GM13977 (cell line): ENCODE measurements around the gene SEC61G.

Experiments
- DNase-seq: peaks from one replicate; pipeline ENCODE4 v3.0.0; 2012; ENCODE audit warnings: low spot score
- in situ Hi-C: fragments of 300-500 bp; cut with MboI; formaldehyde crosslinking; loops from one replicate; pipeline ENCODE4 v1.12.0; 2022; ENCODE audit warnings: low sequenced_read_pairs, low pct_unique_long_range_greater_than_20kb, mixed read lengths, inconsistent platforms; ENCODE audit not compliant: unreplicated experiment
- TF ChIP-seq, protein P1 (sequence below): IDR thresholded peaks from 2 replicates; pipeline ENCODE4 v1.5.1; 2012; ENCODE audit warnings: mild to moderate bottlenecking, control low read depth; ENCODE audit not compliant: insufficient read depth; ENCODE audit errors: extremely low read depth, missing control alignments

SEC61G gene

GRCh38 chr7:54719425-54719824 lies 39.6 kb downstream of the SEC61G start:
- no peak for DNase-seq
- in situ Hi-C loops = no loop called here
- TF ChIP-seq, protein P1, sequence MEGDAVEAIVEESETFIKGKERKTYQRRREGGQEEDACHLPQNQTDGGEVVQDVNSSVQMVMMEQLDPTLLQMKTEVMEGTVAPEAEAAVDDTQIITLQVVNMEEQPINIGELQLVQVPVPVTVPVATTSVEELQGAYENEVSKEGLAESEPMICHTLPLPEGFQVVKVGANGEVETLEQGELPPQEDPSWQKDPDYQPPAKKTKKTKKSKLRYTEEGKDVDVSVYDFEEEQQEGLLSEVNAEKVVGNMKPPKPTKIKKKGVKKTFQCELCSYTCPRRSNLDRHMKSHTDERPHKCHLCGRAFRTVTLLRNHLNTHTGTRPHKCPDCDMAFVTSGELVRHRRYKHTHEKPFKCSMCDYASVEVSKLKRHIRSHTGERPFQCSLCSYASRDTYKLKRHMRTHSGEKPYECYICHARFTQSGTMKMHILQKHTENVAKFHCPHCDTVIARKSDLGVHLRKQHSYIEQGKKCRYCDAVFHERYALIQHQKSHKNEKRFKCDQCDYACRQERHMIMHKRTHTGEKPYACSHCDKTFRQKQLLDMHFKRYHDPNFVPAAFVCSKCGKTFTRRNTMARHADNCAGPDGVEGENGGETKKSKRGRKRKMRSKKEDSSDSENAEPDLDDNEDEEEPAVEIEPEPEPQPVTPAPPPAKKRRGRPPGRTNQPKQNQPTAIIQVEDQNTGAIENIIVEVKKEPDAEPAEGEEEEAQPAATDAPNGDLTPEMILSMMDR = no peak

- in situ Hi-C loops = no loop called here
- TF ChIP-seq, protein P1 = no peak
- no peak for DNase-seq
These were observed 46.2 kb downstream of the SEC61G start for GRCh38 chr7:54712820-54713219.

- no peak for DNase-seq
- in situ Hi-C loops = no loop called here
- TF ChIP-seq, protein P1 = no peak
These were observed 47.0 kb downstream of the SEC61G start for GRCh38 chr7:54711900-54712595.

DNA sequence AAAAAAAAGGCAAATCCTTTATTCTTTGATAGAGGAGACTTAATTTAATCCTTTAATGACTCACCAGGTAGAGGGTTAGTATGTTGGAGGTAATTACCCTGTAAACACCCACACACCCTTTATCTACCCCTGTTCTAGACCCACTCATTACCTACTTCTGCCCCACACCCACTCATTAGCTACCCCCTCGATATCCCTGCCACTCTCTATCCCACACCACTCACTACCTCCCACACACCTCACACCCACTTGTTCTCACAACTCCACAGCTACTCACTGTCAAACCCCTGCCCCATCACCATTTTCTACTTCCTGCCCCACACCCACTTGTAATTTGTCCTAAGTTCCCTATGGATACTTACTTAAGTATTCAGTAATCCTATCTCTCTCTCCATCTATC lies 49.7 kb downstream of the SEC61G start:
- TF ChIP-seq, protein P1 = no peak
- in situ Hi-C loops = no loop called here
- no peak for DNase-seq

DNA sequence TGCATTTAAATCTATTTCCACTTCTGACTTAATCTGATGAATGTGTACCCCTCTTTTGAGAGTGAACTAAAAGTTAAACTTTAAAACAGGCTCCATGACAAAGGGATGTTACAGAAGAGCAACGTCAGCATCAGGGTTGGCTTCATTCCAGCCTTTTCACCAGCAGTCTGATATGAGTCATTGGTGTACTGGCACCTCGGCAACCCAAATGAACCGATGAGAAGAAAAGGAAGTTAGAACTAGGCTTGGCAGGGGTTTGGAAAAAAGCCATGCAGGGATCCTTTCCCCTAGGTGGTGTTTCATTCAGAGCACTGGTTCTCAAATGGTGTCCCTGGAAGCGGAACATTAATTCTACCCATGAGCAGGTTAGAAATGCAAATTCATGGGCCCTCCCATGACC lies 53.6 kb downstream of the SEC61G start:
- in situ Hi-C loops = no loop called here
- DNase-seq = no peak
- TF ChIP-seq, protein P1 = no peak

GRCh38 chr7:54704851-54705250 lies 54.2 kb downstream of the SEC61G start:
- DNase-seq = no peak
- in situ Hi-C loops = no loop called here
- TF ChIP-seq, protein P1 = no peak
